HG03432 (cell line): ENCODE data around the gene SEMG2.

Source experiments
- ATAC-seq: cut with Tn5 transposase; IDR thresholded peaks from one replicate; pipeline ENCODE4 v1.9.1; 2021; ENCODE audit warnings: mild to moderate bottlenecking, moderate library complexity; ENCODE audit not compliant: unreplicated experiment

The SEMG2 gene

GRCh38 chr20:45221076-45221475 lies at the start of gene SEMG2:
SEMG2 (plus strand) TSS chr20:45221373; CDS start chr20:45221390, 17 bp downstream.
- ATAC-seq: no peak

GRCh38 chr20:45173522-45173921 lies 47.7 kb upstream of the SEMG2 start:
- no peak for ATAC-seq

- ATAC-seq: no peak
Measured at GRCh38 chr20:45174434-45175364, 46.5 kb upstream of the SEMG2 start, which contains the start of gene PI3. PI3 (plus strand) TSS chr20:45174902; CDS start chr20:45174923, 21 bp downstream.

GRCh38 chr20:45176526-45177267 lies 44.5 kb upstream of the SEMG2 start:
- no peak for ATAC-seq

- no peak for ATAC-seq
Measured at GRCh38 chr20:45179166-45179565, 42.0 kb upstream of the SEMG2 start.

GRCh38 chr20:45181639-45182038 lies 39.5 kb upstream of the SEMG2 start:
- no peak for ATAC-seq

GRCh38 chr20:45183084-45183483 lies 38.1 kb upstream of the SEMG2 start:
- no peak for ATAC-seq

GRCh38 chr20:45187693-45188092 lies 33.5 kb upstream of the SEMG2 start:
- ATAC-seq: no peak

- ATAC-seq: no peak
Measured at GRCh38 chr20:45189067-45189609, 32.0 kb upstream of the SEMG2 start.

- no peak for ATAC-seq
Measured at GRCh38 chr20:45189861-45190260, 31.3 kb upstream of the SEMG2 start.

- no peak for ATAC-seq
Measured at GRCh38 chr20:45191926-45192325, 29.2 kb upstream of the SEMG2 start.

- ATAC-seq: no peak
Measured at GRCh38 chr20:45193331-45193730, 27.8 kb upstream of the SEMG2 start.

GRCh38 chr20:45206725-45207124 lies 14.4 kb upstream of the SEMG2 start, which contains the start of gene SEMG1:
SEMG1 (plus strand) TSS chr20:45207033; CDS start chr20:45207054, 21 bp downstream.
- ATAC-seq: no peak

GRCh38 chr20:45209924-45210323 lies 11.2 kb upstream of the SEMG2 start:
- no peak for ATAC-seq

- no peak for ATAC-seq
Measured at GRCh38 chr20:45211569-45212474, 9.4 kb upstream of the SEMG2 start.

- ATAC-seq: no peak
Measured at GRCh38 chr20:45212836-45213235, 8.3 kb upstream of the SEMG2 start.

- no peak for ATAC-seq
Measured at GRCh38 chr20:45218124-45218523, 3.0 kb upstream of the SEMG2 start.

- no peak for ATAC-seq
Measured at GRCh38 chr20:45218636-45219035, 2.5 kb upstream of the SEMG2 start.

GRCh38 chr20:45223136-45223535 lies 2.0 kb downstream of the SEMG2 start:
- no peak for ATAC-seq

- ATAC-seq: no peak
Measured at GRCh38 chr20:45226287-45226686, 5.1 kb downstream of the SEMG2 start.
